Activated effector memory CD4-positive, alpha-beta T cell treated with anti-CD3 and anti-CD28 coated beads, Interleukin-2, amount 50 U/mL, for 16 hours (primary cell): ENCODE measurements around the gene PLXNA2.

Experiments used
- DNase-seq: peaks from one replicate; pipeline ENCODE4 v3.0.0-alpha.2; 2020

Gene PLXNA2

GRCh38 chr1:208222376-208223126, 21.6 kb downstream of the PLXNA2 start:
- no peak for DNase-seq

GRCh38 chr1:208221291-208221622, 22.9 kb downstream of the PLXNA2 start:
- DNase-seq: no peak

GRCh38 chr1:208219659-208220282, 24.4 kb downstream of the PLXNA2 start:
- no peak for DNase-seq

DNA sequence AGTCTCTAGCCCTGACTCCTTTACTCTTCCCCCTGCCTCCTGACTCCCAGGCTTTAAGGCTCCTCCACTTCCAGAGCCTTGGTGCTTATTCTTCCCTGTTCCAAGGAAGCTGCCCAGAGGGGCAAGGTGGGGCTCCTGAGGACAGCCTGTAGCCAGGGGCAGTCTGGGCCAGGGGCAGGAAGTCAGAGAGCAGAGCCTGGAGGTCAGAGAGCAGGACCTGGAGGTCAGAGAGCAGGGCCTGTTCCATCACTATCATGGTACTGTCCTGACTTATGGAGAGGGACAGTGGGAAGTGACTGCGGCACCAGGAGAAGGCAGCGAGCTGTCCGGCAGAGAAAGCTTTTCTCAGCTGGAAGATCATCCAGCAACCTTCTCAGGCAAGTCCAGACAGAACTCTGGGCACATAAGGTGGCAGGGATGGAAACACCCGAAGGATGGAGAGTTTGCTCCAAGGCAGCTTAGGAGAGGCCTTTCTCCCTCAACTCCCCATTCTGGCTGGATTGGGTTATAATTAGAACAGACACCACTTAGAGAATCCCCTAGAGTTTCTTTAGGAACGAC, 25.0 kb downstream of the PLXNA2 start:
- no peak for DNase-seq

GRCh38 chr1:208218237-208219097, 25.7 kb downstream of the PLXNA2 start:
- DNase-seq: no peak

GRCh38 chr1:208217781-208218180, 26.4 kb downstream of the PLXNA2 start:
- DNase-seq: no peak

DNA sequence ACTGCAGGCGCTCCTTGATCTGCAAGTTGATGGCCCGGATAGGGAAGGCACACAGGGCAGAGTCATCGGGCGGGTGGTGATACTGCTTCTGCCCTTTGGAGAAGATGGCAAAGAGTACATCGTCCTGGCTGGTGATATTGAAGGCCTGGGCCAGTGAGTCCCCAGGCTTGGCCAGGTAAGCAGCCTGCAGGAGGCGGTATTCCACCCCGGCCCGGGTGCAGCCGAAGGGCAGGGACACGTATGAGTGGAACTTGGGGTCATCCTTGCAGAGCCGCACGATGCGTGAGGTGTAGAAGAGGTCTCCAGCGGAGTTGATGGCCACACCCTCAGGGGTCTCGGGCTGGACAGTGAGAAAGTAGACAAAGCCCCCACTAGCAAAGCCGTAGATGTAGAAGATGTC, 27.4 kb downstream of the PLXNA2 start:
- DNase-seq: no peak

DNA sequence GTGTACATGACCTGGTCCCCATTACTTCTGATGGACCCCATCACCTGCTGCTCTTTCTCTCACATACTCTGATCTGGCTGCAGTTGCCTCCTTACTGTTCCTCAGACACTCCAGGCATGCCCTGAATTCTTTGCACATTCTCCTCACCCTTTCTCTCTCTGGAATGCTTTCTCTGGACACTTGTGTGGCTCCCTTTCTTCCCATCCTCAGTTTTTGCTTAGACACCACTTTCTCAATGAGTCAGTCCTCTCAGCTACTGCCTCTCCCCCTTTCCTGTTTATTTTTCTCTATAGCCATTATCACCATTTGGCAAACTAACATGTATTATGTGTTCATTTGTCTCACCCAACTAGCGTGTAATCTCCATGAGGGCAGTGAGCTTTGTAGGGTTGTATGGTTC, 28.1 kb downstream of the PLXNA2 start:
- DNase-seq: no peak

DNA sequence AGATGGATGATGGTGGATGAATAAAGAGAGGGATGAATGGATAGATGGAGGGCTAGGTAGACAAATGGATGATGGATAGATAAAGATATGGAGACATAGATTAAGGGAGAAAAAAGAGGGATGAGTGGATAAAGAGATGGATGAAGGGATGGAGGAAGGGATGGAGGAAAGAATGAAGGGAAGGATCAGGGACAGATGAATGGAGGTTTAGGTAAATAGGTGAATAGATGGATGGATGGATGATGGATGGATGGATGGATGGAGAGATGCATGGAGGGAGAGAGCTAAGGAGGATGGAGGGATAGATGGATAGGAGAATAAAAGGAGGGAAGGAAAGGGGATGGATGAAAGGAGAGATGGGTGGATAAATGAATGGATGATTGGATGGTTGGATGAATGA, 28.8 kb downstream of the PLXNA2 start:
- DNase-seq: no peak

- DNase-seq: no peak
Observed at GRCh38 chr1:208213786-208214185, 30.4 kb downstream of the PLXNA2 start.

DNA sequence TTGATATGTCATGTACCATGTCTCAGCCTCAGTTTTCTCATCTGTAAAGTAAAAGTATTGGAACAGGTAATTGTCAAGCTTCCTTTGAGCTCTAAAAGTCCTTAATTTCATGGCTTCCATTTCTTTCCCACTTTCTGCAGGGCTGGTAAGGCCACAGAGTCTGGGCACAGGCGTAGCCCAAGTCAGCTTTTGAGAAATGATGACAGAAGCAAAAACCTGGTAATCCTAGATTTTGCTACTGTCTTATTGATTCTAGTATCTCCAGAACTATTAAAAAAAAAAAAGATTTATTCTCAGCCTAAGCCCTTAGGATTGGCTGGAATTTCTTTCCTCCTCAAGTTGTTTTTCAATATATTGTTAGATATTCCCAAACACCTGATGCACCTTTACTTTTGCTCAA, 31.3 kb downstream of the PLXNA2 start:
- no peak for DNase-seq

DNA sequence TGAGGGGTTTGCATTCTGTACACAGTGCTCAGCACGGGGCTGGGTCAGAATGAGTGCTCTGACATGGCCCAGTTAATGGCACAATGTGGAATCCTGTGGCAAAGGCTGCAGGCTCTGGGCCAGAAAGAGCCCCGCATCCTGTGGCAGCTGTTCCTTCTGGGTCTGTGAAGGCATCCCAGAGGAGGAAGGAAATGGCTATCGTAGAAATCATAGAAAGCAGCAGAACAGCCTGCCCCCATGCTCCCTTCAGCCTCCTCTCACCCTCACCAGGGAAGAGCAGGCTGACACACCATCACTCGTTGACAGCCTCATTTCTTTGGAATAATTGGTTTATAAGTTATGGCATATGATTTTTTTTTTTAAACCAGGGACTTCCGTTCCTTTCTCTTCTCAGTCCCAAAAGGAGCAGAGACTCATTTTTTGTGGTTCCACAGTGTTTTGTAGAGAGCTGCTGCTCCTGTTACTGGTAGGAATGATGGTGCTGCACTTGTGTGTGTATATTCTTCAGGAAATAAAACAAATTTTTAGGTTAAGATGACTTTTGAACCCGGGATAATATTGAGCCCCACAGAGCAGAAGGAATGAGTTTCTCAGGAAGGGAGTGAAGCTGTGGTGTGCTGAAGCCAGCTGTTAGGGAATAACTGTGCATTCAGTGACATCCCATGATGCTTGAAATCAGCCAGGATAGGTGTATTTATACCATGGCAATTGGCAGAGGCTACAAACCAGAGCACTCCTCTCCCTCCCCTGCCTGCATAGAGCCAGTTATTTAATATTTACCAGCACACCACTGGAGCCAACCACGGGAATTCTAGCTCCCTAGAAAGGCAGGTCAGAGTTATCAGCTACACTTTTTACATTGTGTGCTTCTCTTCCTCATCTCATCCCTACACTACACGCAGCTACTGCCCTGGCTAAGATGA, 32.0 kb downstream of the PLXNA2 start:
- no peak for DNase-seq

DNA sequence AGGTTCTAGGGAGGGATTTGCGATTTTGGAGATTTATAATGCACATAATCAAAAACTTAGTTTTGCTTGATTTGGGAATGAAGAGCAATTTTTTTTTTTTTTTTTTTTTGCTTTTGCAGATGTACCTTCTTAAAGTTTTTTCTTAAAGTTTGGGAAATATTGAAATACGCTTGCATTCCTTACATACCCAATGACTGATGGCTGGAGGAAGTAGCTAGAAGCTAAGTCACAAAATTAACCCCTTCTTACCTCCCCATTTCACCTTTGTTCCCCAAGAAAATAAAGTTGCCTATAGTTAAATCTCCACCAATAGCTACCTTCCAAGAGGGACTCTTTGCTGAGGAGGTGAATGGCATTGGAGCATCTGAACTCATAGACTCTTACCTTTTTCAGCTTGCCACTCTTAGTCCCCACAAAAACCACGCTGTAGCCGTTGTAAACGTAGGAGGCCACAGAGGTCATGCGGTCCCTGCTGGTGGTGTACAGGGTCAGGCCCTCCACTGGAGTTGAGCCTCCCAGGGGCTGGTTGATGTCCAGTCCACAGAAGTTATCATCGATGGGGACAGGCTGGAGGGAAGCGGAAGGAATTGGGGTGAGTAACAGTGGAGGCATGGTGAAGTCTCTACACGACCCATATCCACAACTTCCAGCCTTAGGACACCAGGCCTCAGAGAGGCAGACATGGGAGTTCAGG, 34.1 kb downstream of the PLXNA2 start:
- DNase-seq: no peak

DNA sequence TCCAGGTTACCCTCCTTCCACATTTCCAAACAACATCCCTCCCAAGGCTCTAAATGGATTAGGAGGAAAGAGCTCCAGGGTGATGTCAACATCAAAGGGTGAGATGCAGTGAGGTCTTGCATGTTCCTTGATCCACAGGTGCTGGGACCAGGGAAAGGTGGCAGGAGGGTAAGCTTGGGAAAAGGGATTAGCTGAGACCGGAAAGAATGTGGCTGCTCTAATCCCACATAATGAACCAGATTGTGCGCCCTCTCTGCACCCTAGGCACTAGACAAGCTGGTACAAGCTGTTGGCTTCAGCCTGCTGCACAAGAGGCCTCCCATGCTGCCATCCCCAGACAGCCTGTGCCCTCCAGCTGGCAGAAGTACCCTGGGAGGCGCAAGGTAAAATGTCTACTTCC, 34.9 kb downstream of the PLXNA2 start:
- no peak for DNase-seq

GRCh38 chr1:208208132-208208487, 36.1 kb downstream of the PLXNA2 start:
- DNase-seq: no peak

DNA sequence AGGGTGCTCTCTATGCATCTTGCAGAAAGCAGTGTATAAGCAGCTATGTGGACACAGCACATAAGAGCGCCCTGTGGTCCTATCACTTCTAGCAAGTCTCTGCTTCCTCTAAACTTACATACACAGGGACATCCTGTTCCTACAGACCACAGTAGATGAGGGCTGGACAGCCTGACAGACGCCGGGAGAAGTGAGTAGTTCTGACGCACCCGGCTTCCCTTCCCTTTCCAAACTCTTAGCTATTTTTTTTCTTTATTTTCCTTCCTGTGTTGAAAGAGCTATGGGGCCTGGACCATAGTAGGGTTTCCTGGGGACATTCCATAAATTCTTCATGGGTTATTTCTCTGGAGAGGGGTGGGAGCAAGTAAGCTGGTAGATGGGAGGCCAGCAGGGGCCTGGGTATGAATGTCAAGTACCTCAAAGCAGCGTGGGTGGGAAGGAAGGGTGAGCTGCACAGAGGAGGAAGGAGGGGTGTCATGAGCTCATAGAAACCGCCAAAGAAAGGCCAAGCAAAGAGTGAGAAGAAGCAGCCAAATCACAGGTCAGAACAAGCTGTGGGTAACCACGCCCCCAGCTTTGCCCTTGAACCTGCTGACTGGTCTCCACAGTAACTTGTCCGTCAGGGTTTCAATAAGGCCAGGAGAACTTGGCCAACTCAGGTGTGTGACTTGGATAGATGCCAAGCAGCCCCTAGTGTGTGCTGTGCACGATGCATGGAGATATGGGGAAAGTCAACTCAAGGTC, 36.6 kb downstream of the PLXNA2 start:
- DNase-seq: no peak

GRCh38 chr1:208206092-208206698, 38.0 kb downstream of the PLXNA2 start:
- no peak for DNase-seq

GRCh38 chr1:208205216-208206013, 38.8 kb downstream of the PLXNA2 start:
- no peak for DNase-seq

DNA sequence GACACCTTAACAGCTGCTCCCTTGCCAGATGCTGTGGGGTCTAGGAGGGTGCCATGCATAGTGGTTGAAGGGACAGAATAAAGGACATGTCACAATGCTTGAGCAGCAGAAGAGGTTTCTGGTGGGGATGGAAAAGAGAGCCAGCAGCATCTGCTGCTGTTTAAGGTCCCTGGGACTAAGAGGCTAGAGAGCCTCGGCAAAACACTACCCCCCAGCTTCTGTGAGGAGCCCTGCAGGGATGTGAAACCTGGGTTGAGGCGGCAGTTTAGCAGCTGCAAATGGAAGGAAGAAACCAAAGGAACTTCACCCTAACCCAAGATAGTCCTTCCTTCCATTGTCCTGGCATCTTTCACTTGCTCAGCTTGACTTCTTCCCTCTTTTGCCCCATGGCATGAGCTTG, 39.4 kb downstream of the PLXNA2 start:
- no peak for DNase-seq
